OCI-LY1 (cell line): ENCODE measurements around the gene WDR36.

Experiments used
- H2AFZ ChIP-seq: fragments of 200-600 bp; sonication (generic), shearing (Covaris generic); 2 replicates; pipeline ENCODE4 v1.6.0; 2014; ENCODE audit warnings: antibody characterized with exemption, mild to moderate bottlenecking, low read length
- H3F3A ChIP-seq: fragments of 200-600 bp; sonication (generic), shearing (Covaris generic); 2 replicates; pipeline ENCODE4 v1.6.0; 2014; ENCODE audit warnings: mild to moderate bottlenecking, antibody characterized with exemption, low read length, moderate library complexity; ENCODE audit not compliant: insufficient read depth
- H3K27ac ChIP-seq: fragments of 200-600 bp; sonication (generic); 2 replicates; pipeline ENCODE4 v1.5.1; 2014; ENCODE audit warnings: low read length, mixed run types, mild to moderate bottlenecking, low read depth; ENCODE audit not compliant: poor library complexity, severe bottlenecking
- H3K27me3 ChIP-seq: fragments of 200-600 bp; sonication (generic); 2 replicates; pipeline ENCODE4 v1.6.0; 2014; ENCODE audit warnings: antibody characterized with exemption, mild to moderate bottlenecking, low read length, moderate library complexity; ENCODE audit not compliant: insufficient read depth
- H3K36me3 ChIP-seq: fragments of 200-600 bp; sonication (generic); 2 replicates; pipeline ENCODE4 v1.6.1; 2014; ENCODE audit warnings: mild to moderate bottlenecking, antibody characterized with exemption, low read length, moderate library complexity, mixed read lengths; ENCODE audit not compliant: insufficient read depth
- H3K4me1 ChIP-seq: fragments of 200-600 bp; sonication (generic); 2 replicates; pipeline ENCODE4 v1.5.1; 2014; ENCODE audit warnings: mild to moderate bottlenecking, low read length, moderate library complexity; ENCODE audit not compliant: insufficient read depth, severe bottlenecking
- H3K4me2 ChIP-seq: fragments of 200-600 bp; sonication (generic), shearing (Covaris generic); 2 replicates; pipeline ENCODE4 v1.6.1; 2014; ENCODE audit warnings: low read length
- H3K4me3 ChIP-seq: fragments of 200-600 bp; sonication (generic); 2 replicates; pipeline ENCODE4 v1.5.1; 2014; ENCODE audit warnings: low read length, low read depth, mild to moderate bottlenecking, mixed read lengths; ENCODE audit not compliant: poor library complexity, severe bottlenecking
- H3K79me2 ChIP-seq: fragments of 200-600 bp; shearing (Covaris generic); 2 replicates; pipeline ENCODE4 v1.6.1; 2016; ENCODE audit warnings: mixed run types, low read length, mixed read lengths; ENCODE audit not compliant: insufficient read depth
- H3K9ac ChIP-seq: fragments of 200-600 bp; sonication (generic), shearing (Covaris generic); 2 replicates; pipeline ENCODE4 v1.6.1; 2014; ENCODE audit warnings: mild to moderate bottlenecking, low read length, mixed read lengths
- H3K9me2 ChIP-seq: fragments of 200-600 bp; sonication (generic), shearing (Covaris generic); 2 replicates; pipeline ENCODE4 v1.6.1; 2014; ENCODE audit warnings: low read depth, mild to moderate bottlenecking, low read length, mixed read lengths
- H3K9me3 ChIP-seq: fragments of 200-600 bp; shearing (Covaris generic); 2 replicates; pipeline ENCODE4 v1.6.1; 2014; ENCODE audit warnings: low read length, mixed read lengths
- H4K20me1 ChIP-seq: fragments of 200-600 bp; sonication (generic), shearing (Covaris generic); 2 replicates; pipeline ENCODE4 v1.6.0; 2016; ENCODE audit warnings: mild to moderate bottlenecking, low read length; ENCODE audit not compliant: insufficient read depth
- EZH2 ChIP-seq: fragments of 200-600 bp; sonication (generic), shearing (Covaris generic); IDR thresholded peaks from 2 replicates; pipeline ENCODE4 v1.8.0; 2017; ENCODE audit warnings: borderline replicate concordance, mixed run types, mild to moderate bottlenecking, antibody characterized with exemption, low read length, moderate library complexity, mixed read lengths
- TF ChIP-seq, protein P1 (sequence below): fragments of 200-600 bp; sonication (generic), shearing (Covaris generic); IDR thresholded peaks from 2 replicates; pipeline ENCODE4 v1.5.1; 2017; ENCODE audit warnings: mild to moderate bottlenecking, antibody characterized with exemption, low read length, moderate library complexity, mixed read lengths

Gene WDR36

GRCh38 chr5:111074244-111074643 is 17.9 kb upstream of the WDR36 start:
- TF ChIP-seq EZH2, result no peak
- TF ChIP-seq, protein P1, sequence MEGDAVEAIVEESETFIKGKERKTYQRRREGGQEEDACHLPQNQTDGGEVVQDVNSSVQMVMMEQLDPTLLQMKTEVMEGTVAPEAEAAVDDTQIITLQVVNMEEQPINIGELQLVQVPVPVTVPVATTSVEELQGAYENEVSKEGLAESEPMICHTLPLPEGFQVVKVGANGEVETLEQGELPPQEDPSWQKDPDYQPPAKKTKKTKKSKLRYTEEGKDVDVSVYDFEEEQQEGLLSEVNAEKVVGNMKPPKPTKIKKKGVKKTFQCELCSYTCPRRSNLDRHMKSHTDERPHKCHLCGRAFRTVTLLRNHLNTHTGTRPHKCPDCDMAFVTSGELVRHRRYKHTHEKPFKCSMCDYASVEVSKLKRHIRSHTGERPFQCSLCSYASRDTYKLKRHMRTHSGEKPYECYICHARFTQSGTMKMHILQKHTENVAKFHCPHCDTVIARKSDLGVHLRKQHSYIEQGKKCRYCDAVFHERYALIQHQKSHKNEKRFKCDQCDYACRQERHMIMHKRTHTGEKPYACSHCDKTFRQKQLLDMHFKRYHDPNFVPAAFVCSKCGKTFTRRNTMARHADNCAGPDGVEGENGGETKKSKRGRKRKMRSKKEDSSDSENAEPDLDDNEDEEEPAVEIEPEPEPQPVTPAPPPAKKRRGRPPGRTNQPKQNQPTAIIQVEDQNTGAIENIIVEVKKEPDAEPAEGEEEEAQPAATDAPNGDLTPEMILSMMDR, result no peak
- Histone ChIP-seq H3K27ac (no peak overlapping the region), H3K4me3 (no peak overlapping the region), H4K20me1 (no peaks in the 10 kb centered on the region), H3K36me3 (no peaks in the 10 kb centered on the region), H2AFZ (no peak overlapping the region), H3K9me3 (no peaks in the 10 kb centered on the region), H3K4me2 (no peak overlapping the region), H3K4me1 (no peaks in the 10 kb centered on the region), H3K9ac (no peak overlapping the region), H3K9me2 (0 out of 2 replicates have a peak, but pooled peaks cover 4% of the 10 kb centered on the region), H3K27me3 (no peaks in the 10 kb centered on the region), H3K79me2 (no peaks in the 10 kb centered on the region), H3F3A (no peaks in the 10 kb centered on the region)

DNA sequence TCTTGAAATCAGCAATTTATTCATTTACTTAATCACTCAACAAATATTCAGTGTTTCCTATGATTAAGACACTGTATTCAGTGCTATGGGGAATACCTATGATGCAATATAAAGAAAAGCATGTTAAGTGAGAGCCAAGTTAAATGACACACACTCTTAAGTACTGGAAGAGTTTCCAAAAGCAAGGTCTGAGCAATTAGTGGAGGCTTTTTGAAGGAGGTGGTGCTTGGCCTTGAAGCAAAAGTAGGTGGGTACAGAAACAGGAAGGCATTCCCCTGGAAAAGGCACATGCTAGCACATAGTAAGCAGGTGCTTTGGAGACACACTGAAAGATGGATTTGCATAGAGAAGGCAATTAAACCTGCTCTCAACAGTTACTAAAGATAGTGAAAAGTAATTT is 16.6 kb upstream of the WDR36 start:
- Histone ChIP-seq H3K4me1 (no peaks in the 10 kb centered on the region), H3K9me3 (no peaks in the 10 kb centered on the region), H3K27ac (no peak overlapping the region), H3K36me3 (no peaks in the 10 kb centered on the region), H3K79me2 (no peaks in the 10 kb centered on the region), H3K4me2 (no peak overlapping the region), H3K9ac (no peak overlapping the region), H3K27me3 (no peaks in the 10 kb centered on the region), H3F3A (no peaks in the 10 kb centered on the region), H3K9me2 (0 out of 2 replicates have a peak, but pooled peaks cover 4% of the 10 kb centered on the region), H2AFZ (no peak overlapping the region), H4K20me1 (no peaks in the 10 kb centered on the region), H3K4me3 (no peak overlapping the region)
- TF ChIP-seq, protein P1, result no peak
- no peak for TF ChIP-seq EZH2

GRCh38 chr5:111076091-111076490 is 16.1 kb upstream of the WDR36 start:
- H3K36me3 ChIP-seq, result no peaks in the 10 kb centered on the region
- H3K79me2 ChIP-seq, result no peaks in the 10 kb centered on the region
- TF ChIP-seq, protein P1, result no peak
- TF ChIP-seq EZH2, result no peak
- H3K27ac ChIP-seq, result no peak overlapping the region
- 0 out of 2 replicates have a peak, but pooled peaks cover 4% of the 10 kb centered on the region for H3K9me2 ChIP-seq
- no peaks in the 10 kb centered on the region for H3K9me3 ChIP-seq
- H3K4me2 ChIP-seq, result no peak overlapping the region
- no peaks in the 10 kb centered on the region for H3K27me3 ChIP-seq
- no peaks in the 10 kb centered on the region for H3K4me1 ChIP-seq
- no peak overlapping the region for H2AFZ ChIP-seq
- no peaks in the 10 kb centered on the region for H3F3A ChIP-seq
- no peaks in the 10 kb centered on the region for H4K20me1 ChIP-seq
- H3K9ac ChIP-seq, result no peak overlapping the region
- H3K4me3 ChIP-seq, result no peak overlapping the region
